ENCODE measurements around the gene GCHFR. TPM values are rescaled to one million over a fixed set of nuclear protein-coding genes. Genes with fewer than 3 reads are reported as not detected.
A peak's percentile ranks its signal among the peaks of the same experiment; 100 is the strongest.

GCHFR gene
- total RNA-seq, 2 experiments from 2014 or later: 25.9 to 29.1 TPM

GRCh38 chr15:40743921-40744814 lies 19.7 kb upstream of the GCHFR start:
- H3K36me3 Mint-ChIP-seq: peaks cover 36% of the 10 kb centered on the region
- peak overlapping the region; percentile 97 for H3K27ac Mint-ChIP-seq

GRCh38 chr15:40744815-40745152 lies 19.1 kb upstream of the GCHFR start:
- no peak for DNase-seq
- no peak for ATAC-seq
- peaks cover 52% of the 10 kb centered on the region for H3K4me1 Mint-ChIP-seq
- CTCF ChIA-PET: interaction anchor here (0.8 to 4.1 kb wide), 12 partner anchors 8 to 147 kb away, joined by 3 to 23 read pairs (median 6); partner anchors contain the start of gene GCHFR
- H3K36me3 Mint-ChIP-seq: peaks cover 33% of the 10 kb centered on the region
- H3K4me3 Mint-ChIP-seq: no peak overlapping the region
- H3K27ac Mint-ChIP-seq: peak overlapping the region; percentile 97
- no peaks in the 10 kb centered on the region for H3K27me3 Mint-ChIP-seq
- no peaks in the 10 kb centered on the region for H3K9me3 Mint-ChIP-seq (ENCODE audit: low read depth)

More at GRCh38 chr15:40743921-40744814, 19.7 kb upstream of the GCHFR start:
- Mint-ChIP-seq H3K4me1 (peaks cover 52% of the 10 kb centered on the region), H3K9me3 (ENCODE audit: low read depth) (no peaks in the 10 kb centered on the region), H3K4me3 (peak overlapping the region; percentile 39), H3K27me3 (no peaks in the 10 kb centered on the region)
- CTCF ChIA-PET: interaction anchor here (0.6 to 4.1 kb wide), 20 partner anchors 9 to 150 kb away, joined by 3 to 23 read pairs (median 6); partner anchors contain the start of genes GCHFR, RAD51 and VPS18
- DNase-seq: peak; percentile 92
- peak; percentile 98 for ATAC-seq

- CTCF ChIA-PET: interaction anchor here (0.6 to 4.1 kb wide), 3 partner anchors 35 to 139 kb away, joined by 3 to 23 read pairs (median 3); partner anchors contain the start of gene RAD51
- DNase-seq (no peak), ATAC-seq (no peak)
- H3K36me3 Mint-ChIP-seq: peaks cover 30% of the 10 kb centered on the region
- no peaks in the 10 kb centered on the region for H3K27me3 Mint-ChIP-seq
- H3K4me1 Mint-ChIP-seq: peaks cover 50% of the 10 kb centered on the region
- H3K9me3 Mint-ChIP-seq (ENCODE audit: low read depth): no peaks in the 10 kb centered on the region
- H3K27ac Mint-ChIP-seq: peak overlapping the region; percentile 6
- no peak overlapping the region for H3K4me3 Mint-ChIP-seq
Observed at GRCh38 chr15:40746916-40747418, 16.9 kb upstream of the GCHFR start.

GRCh38 chr15:40747685-40748631 lies 15.9 kb upstream of the GCHFR start:
- Mint-ChIP-seq H3K9me3 (ENCODE audit: low read depth) (no peaks in the 10 kb centered on the region), H3K4me1 (peaks cover 51% of the 10 kb centered on the region), H3K36me3 (peaks cover 24% of the 10 kb centered on the region), H3K4me3 (no peak overlapping the region), H3K27me3 (no peaks in the 10 kb centered on the region), H3K27ac (peak overlapping the region; percentile 25)
- CTCF ChIA-PET: interaction anchor here (1.3 kb wide), 1 partner anchor 53 kb away, joined by 3 read pairs; the partner anchor contains the start of gene RAD51
- no peak for DNase-seq
- ATAC-seq: no peak

- H3K4me1 Mint-ChIP-seq: peaks cover 50% of the 10 kb centered on the region
- peak overlapping the region; percentile 42 for H3K27ac Mint-ChIP-seq
Observed at GRCh38 chr15:40749151-40749630, 14.7 kb upstream of the GCHFR start.

GRCh38 chr15:40750885-40751284 lies 13.0 kb upstream of the GCHFR start:
- Mint-ChIP-seq H3K27ac (no peak overlapping the region), H3K4me1 (peaks cover 38% of the 10 kb centered on the region), H3K4me3 (no peak overlapping the region), H3K27me3 (no peaks in the 10 kb centered on the region), H3K36me3 (peaks cover 13% of the 10 kb centered on the region), H3K9me3 (ENCODE audit: low read depth) (no peaks in the 10 kb centered on the region)
- CTCF ChIA-PET: interaction anchor here (2.1 to 2.4 kb wide), 3 partner anchors 13 to 32 kb away, joined by 5 to 7 read pairs (median 7); partner anchors contain the start of gene GCHFR
- no peak for DNase-seq
- ATAC-seq: no peak

More at GRCh38 chr15:40749151-40749630, 14.7 kb upstream of the GCHFR start:
- H3K27me3 Mint-ChIP-seq: no peaks in the 10 kb centered on the region
- H3K36me3 Mint-ChIP-seq: peaks cover 21% of the 10 kb centered on the region
- DNase-seq (no peak), ATAC-seq (no peak)
- H3K4me3 Mint-ChIP-seq: no peak overlapping the region
- CTCF ChIA-PET: interaction anchor here (2.3 kb wide), 1 partner anchor 33 kb away, joined by 7 read pairs; no protein-coding TSS in a partner anchor
- no peaks in the 10 kb centered on the region for H3K9me3 Mint-ChIP-seq (ENCODE audit: low read depth)

- Mint-ChIP-seq H3K27ac (no peak overlapping the region), H3K9me3 (ENCODE audit: low read depth) (no peaks in the 10 kb centered on the region), H3K4me3 (no peak overlapping the region), H3K27me3 (no peaks in the 10 kb centered on the region), H3K36me3 (peaks cover 13% of the 10 kb centered on the region), H3K4me1 (peaks cover 33% of the 10 kb centered on the region)
- no peak for ATAC-seq
- DNase-seq: no peak
- CTCF ChIA-PET: interaction anchor here (0.8 to 2.6 kb wide), 5 partner anchors 8 to 31 kb away, joined by 3 to 21 read pairs (median 7); partner anchors contain the start of gene GCHFR
Observed at GRCh38 chr15:40751745-40752144, 12.1 kb upstream of the GCHFR start.

GRCh38 chr15:40754574-40754882 lies 9.3 kb upstream of the GCHFR start:
- Mint-ChIP-seq H3K27me3 (no peaks in the 10 kb centered on the region), H3K27ac (peak overlapping the region; percentile 99), H3K9me3 (ENCODE audit: low read depth) (no peaks in the 10 kb centered on the region), H3K4me3 (peak overlapping the region; percentile 88), H3K36me3 (peaks cover 10% of the 10 kb centered on the region), H3K4me1 (peaks cover 26% of the 10 kb centered on the region)
- CTCF ChIA-PET: interaction anchor here (1.2 to 2.6 kb wide), 3 partner anchors 10 to 28 kb away, joined by 5 to 21 read pairs (median 5); partner anchors contain the start of gene GCHFR
- peak; percentile 58 for DNase-seq
- peak; percentile 21 for ATAC-seq

- Mint-ChIP-seq H3K27ac (peak within 1 kb of the TSS; percentile 99), H3K9me3 (ENCODE audit: low read depth) (no peaks in the 10 kb centered on the region), H3K27me3 (no peaks in the 10 kb centered on the region), H3K36me3 (peaks cover 10% of the 10 kb centered on the region), H3K4me1 (peaks cover 26% of the 10 kb centered on the region), H3K4me3 (peak within 1 kb of the TSS; percentile 88)
- ATAC-seq (peak; percentile 87), DNase-seq (peak; percentile 94)
- CTCF ChIA-PET: interaction anchor here (1.2 to 1.3 kb wide), 2 partner anchors 9 to 27 kb away, joined by 5 read pairs; partner anchors contain the start of gene GCHFR
Observed at GRCh38 chr15:40754883-40755811, 8.7 kb upstream of the GCHFR start, which contains the start of gene RMDN3. RMDN3 (minus strand) TSS chr15:40755254; CDS start chr15:40754783, 471 bp downstream.

- peak overlapping the region; percentile 99 for H3K27ac Mint-ChIP-seq
- peaks cover 10% of the 10 kb centered on the region for H3K36me3 Mint-ChIP-seq
- H3K9me3 Mint-ChIP-seq (ENCODE audit: low read depth): no peaks in the 10 kb centered on the region
- CTCF ChIA-PET: interaction anchor here (1.4 kb wide), 1 partner anchor 9 kb away, joined by 4 read pairs; no protein-coding TSS in a partner anchor
- peak overlapping the region; percentile 88 for H3K4me3 Mint-ChIP-seq
- H3K27me3 Mint-ChIP-seq: no peaks in the 10 kb centered on the region
- DNase-seq (no peak), ATAC-seq (no peak)
- peaks cover 28% of the 10 kb centered on the region for H3K4me1 Mint-ChIP-seq
Observed at GRCh38 chr15:40755812-40756208, 8.1 kb upstream of the GCHFR start.

- CTCF ChIA-PET: interaction anchor here (0.8 to 1.4 kb wide), 2 partner anchors 8 to 26 kb away, joined by 3 to 4 read pairs; no protein-coding TSS in a partner anchor
- Mint-ChIP-seq H3K9me3 (ENCODE audit: low read depth) (no peaks in the 10 kb centered on the region), H3K27ac (peak overlapping the region; percentile 16)
Observed at GRCh38 chr15:40756938-40757337, 6.9 kb upstream of the GCHFR start.

More at GRCh38 chr15:40756938-40757337, 6.9 kb upstream of the GCHFR start:
- peaks cover 27% of the 10 kb centered on the region for H3K4me1 Mint-ChIP-seq
- H3K4me3 Mint-ChIP-seq: no peak overlapping the region
- no peaks in the 10 kb centered on the region for H3K27me3 Mint-ChIP-seq
- H3K36me3 Mint-ChIP-seq: peaks cover 2% of the 10 kb centered on the region
- DNase-seq (no peak), ATAC-seq (no peak)
